HG03280 (cell line): ENCODE measurements around the gene KRTAP10-3.
"Not testable (repeated sequence)": the region's sequence is repeated elsewhere in the genome, so short reads cannot be mapped to it uniquely, and the experiment has no call there.

Source experiments
- ATAC-seq: cut with Tn5 transposase; IDR thresholded peaks from one replicate; pipeline ENCODE4 v1.9.1; 2021; ENCODE audit warnings: mild to moderate bottlenecking, moderate library complexity; ENCODE audit not compliant: unreplicated experiment

KRTAP10-3 gene

DNA sequence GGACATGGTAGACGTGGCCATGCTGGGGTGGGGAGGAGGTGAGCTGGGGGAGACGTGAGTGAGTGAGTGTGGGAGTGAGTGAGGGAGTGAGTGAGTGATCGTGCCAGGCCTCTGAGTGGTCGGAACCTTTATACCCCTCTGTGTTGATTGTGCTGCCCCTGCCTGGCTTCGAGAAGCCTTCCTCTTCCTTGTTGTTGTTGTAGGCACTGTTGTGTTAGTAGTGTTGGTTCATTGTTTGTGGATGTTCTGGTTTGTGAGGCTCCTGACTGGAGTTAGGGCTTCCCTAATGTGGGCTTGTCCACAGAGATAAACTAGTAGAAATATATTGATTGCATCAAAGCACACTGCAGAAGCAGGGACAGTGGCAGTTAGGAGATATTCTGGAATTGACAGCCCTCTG is at the start of gene KRTAP10-3:
Gene KRTAP10-3, minus strand, starts transcription at position 101 of the 400 bp plus-strand sequence. Its CDS starts 80 bp downstream, at position 21.
- ATAC-seq, result no peak

DNA sequence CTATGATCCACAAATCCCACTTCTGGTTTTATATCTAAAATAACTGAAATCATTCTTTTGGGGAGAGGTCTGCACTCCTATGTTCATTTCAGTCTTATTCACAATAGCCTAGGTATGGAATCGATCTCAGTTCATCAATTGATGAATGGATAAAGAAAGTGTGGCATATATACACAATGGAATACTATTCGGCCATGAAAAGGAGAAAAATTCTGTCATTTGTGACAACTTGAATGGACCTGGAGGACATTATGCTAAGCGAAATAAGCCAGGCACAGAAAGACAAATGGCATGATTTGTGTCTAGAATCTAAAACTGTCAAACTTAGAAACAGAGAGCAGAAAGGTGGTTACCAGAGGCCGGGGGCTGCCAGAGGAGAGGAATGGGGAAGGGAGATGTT is 47.9 kb upstream of the KRTAP10-3 start:
- ATAC-seq, result no peak

DNA sequence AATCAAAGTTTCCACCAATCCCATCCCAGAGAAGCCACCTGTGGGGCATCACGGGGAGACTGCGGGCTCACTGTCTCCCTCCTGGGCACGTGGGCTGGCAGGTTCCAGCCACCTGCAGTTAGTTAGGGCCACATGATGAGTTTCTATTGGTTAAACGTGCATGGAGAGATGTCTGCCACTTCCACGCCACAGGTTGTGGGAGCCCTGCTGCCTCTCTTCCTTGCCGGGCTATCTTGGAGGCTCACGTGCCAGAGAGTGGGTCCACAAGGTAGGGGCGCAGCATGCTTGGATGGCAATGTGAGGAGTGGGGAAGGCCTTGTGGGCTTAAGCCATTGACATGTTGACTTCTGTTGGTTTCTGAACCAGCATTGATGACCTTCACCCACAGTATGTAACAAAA is 45.3 kb upstream of the KRTAP10-3 start:
- no peak for ATAC-seq

- ATAC-seq, result no peak
These were observed 44.7 kb upstream of the KRTAP10-3 start for GRCh38 chr21:44603109-44603875.

- ATAC-seq, result no peak
These were observed 43.9 kb upstream of the KRTAP10-3 start for GRCh38 chr21:44602463-44602850.

DNA sequence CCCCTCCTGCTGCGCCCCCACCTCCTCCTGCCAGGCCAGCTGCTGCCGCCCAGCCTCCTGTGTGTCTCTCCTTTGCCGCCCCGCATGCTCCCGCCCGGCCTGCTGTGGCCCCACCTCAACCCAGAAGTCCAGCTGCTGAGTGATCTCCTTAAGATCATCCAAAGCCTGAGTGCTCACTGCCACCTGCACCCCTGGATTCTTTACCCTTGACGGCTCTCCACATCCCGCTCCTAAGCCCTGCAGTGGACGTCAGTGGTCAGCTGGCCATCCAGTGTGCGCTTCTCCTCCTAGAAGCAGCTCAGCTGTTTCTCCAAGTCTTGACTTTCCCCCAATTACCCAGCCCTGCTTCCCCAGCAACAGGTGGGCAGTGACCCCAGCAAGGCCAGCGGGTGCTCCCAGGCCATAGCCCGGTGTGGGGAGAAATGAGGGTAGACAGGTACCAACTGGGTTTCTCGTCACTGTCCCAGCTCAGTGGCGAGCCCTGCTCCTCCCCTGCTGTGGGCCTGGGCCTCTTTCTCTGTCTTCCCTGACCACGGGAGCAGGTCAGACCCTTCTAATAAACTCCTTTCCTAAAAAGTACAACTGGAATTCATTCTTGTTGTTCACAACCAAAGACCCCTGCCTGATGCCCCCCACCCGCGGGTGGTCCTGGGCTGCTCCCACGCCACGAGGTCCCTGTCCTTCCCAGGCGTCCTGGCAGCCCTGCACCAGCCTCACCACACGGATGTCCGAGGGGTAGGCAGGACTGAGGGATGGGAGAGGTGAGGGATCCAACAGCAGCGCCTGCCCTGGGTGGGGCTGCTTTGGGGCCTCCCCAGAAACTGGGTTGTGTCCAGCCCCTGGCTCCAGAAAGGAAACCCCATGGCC is 43.2 kb upstream of the KRTAP10-3 start:
- ATAC-seq, result no peak

GRCh38 chr21:44601091-44601490 is 42.5 kb upstream of the KRTAP10-3 start:
- ATAC-seq, result not testable (repeated sequence)

DNA sequence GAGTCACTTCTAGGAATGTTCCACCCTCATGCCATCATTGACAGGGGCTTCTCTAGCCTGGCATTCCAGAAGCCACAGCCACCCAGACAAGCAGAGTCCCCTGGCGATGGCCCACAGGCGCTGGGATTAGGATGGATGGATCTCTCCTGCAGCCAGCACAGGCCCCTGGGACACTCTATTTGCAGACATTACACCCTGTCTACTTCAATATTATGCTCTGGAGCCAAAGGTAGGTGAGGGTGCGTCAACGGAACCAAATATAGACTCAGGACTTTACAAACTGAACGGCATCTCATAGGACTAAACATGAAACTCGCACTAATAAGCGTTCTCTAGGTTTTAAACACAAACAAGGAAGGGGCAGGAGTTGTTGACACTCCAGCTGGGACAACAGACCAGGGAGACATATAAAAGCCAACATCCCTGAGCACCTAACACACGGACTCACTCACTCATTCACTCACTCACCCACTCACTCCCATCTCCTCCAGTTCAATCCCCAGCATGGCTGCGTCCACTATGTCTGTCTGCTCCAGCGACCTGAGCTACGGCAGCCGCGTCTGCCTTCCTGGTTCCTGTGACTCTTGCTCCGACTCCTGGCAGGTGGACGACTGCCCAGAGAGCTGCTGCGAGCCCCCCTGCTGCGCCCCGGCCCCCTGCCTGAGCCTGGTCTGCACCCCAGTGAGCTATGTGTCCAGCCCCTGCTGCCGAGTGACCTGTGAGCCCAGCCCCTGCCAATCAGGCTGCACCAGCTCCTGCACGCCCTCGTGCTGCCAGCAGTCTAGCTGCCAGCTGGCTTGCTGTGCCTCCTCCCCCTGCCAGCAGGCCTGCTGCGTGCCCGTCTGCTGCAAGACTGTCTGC is 41.8 kb upstream of the KRTAP10-3 start, which contains the start of gene KRTAP10-7:
Gene KRTAP10-7, plus strand, starts transcription at position 480 of the 861 bp plus-strand sequence. Its CDS starts 25 bp downstream, at position 505.
- ATAC-seq, result not testable (repeated sequence)

GRCh38 chr21:44599264-44600029 is 40.9 kb upstream of the KRTAP10-3 start:
- no peak for ATAC-seq

DNA sequence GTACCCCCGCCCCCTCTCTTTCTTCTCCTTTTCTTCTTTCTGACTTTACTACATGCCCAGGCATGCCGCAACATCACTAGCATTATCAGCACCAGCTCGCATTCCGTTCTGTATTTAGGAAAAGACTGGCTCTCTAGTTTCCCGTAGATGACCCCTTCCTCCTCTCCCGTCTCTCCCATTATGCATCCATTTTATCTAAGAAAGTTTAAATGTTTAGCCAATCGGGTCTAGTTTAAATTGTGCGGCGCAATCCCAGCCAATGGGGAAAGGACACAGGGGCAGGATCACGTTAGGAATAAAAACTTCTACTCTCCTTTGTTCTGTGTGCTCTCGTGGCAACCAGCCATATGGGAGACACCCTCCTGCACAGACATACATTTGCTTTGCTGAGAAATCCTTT is 39.5 kb upstream of the KRTAP10-3 start:
- no peak for ATAC-seq

GRCh38 chr21:44596068-44596725 is 37.6 kb upstream of the KRTAP10-3 start:
- no peak for ATAC-seq

DNA sequence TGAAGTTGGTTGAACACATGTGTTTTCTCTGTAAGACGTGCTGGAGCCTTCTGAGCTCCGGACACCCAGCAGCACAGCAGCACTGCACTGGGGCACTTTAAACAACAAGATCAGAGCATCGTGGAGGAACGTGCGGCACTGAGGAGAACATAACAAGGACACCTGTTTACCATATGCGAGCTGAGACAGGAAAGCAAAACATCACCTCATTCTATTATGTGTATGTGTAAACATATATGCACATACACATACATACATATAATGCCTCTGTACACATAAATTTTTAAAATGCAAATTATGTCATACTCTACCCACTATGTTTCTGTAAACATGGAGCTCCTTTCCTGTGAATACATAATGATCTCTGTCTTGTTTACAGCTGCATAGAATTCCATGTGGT is 36.9 kb upstream of the KRTAP10-3 start:
- no peak for ATAC-seq

DNA sequence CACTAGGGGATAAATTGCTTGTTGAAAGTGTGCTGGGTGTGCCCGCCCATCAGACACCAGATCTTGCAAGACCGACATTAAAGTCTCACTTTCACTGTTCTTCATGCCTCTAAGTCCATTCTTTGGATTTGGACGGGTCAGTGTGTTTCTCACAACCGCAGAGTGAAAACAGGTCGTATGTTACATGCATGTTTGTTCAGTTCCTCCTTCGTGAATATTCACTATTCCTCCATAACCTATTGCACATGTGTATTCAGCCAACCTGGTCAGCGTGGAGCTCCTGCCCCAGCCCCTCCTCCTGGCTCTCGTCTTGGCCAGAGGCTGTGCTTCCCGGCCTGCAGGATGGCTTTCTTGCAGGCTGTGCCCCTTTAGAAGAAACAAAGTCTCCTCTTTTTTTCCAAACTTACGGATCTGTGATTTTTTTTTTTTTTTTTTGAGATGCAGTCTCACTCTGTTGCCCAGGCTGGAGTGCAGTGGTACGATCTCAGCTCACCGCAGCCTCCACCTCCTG is 35.9 kb upstream of the KRTAP10-3 start:
- no peak for ATAC-seq

DNA sequence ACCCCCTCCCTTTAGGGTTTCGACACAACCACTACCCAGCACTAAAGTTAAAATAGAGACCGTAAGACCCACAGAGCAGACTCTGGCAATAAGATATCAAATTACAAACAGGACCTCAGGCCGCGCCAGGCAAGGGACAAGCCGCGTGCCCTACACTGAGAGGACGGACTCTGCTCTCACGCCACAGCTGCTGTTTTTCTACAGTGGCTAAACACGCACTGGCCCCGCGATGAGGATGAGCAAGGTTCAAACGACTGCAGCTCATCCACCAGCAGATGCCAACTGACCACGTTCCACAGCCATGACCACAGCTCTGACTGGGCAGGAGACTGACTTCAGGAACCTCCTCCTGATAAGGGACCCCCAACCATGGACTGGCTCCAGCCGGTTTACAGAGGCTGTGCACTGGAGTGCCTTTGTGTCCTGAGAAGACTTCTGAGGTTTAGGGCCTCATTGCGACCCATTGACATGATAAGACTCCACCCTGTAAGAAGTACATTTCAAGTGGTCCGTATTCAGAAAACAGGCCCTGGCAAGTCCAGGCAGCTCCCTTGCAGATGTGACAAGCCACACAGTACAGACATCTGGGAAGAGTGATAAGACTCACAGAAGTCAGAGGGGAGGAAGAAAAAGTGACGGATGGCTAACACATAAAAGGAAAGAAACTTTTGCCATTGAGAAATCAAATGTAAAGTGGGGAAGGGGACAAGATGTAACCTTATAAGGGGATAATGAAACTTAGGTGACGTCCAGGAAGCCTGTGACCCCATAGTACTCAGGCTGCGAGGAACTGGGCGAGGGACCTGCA is 35.2 kb upstream of the KRTAP10-3 start:
- ATAC-seq, result no peak

- no peak for ATAC-seq
These were observed 34.1 kb upstream of the KRTAP10-3 start, which contains the start of gene KRTAP10-6 for GRCh38 chr21:44592446-44593311. Gene KRTAP10-6 (minus strand): TSS chr21:44592505. CDS start chr21:44592484, 21 bp downstream.

- ATAC-seq, result not testable (repeated sequence)
These were observed 33.2 kb upstream of the KRTAP10-3 start for GRCh38 chr21:44591801-44592130.
